Embryonic facial prominence (tissue), 1 donor: Measurements from ENCODE around the gene SLC16A7.

ENCODE experiments used
- DNase-seq: peaks from one replicate; pipeline ENCODE4 v3.0.0-alpha.2; 2016; ENCODE audit errors: extremely low spot score

Gene SLC16A7

DNA sequence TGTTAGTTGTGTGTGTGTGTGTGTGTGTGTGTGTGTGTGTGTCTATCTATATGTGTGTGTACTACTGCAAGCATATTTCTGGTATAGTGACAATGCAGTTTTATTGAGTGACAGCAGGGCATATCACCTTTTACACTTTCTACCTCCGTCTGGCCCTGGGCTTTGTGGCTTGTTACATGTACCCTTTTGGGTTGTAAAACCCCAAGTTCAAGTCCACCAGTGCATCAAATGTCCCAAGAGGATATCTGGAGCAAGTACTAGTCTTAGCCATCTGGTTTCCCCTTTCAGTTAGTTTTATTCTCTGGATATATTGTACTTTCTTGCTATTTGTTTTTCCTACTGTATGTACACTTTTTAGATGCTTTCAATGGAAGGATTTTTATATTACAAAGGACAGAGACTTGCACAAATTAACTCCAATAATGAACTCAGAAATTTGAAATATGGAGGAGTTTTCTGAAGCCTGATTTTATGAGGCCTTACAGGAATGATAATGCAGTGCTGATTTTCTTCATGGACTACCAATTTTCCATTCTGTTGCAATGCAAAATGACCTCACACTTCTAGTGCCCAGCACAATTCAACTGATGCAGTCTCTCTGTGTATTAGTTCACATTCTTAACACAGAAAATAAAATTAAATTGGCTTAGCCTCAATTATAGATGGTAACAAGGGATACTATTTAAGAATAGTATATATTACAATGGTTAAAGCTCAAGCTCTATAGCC, 29.1 kb downstream of the SLC16A7 start:
- DNase-seq = no peak

DNA sequence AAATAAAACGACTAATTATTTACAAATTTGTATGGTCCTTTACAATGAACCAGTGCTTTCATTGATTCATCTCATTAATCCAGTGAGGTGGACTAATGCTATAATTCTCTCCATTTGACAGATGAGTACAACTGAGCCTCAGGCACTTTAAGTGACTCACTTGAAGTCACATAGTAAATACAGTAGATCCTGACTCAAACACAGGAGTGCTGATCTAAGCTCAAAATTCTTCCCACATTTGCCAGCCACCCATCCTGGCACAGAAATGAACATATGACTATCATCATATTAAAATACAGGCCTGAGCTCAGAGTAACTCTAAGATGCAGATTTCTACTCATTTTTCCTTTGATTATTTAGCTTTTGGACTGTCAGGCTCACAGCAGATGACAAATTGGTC, 30.6 kb downstream of the SLC16A7 start:
- DNase-seq = no peak

DNA sequence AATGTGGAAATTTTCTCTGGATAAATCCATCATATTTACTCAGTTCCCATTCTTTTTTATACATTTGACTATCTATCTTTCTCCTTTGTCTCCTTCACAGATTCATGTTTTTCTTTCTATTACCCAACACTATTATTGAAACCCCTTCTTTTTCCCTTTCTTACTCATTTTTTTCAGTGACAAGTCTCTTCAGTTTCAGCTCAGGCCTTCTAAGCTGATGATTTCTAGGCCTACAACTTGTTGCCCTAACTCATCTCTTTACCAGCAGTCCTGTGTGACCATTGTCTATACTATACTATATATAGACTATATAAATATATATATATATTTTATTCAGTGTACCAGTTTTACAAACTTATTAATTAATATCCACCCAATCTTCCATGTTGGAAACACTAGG, 31.8 kb downstream of the SLC16A7 start:
- no peak for DNase-seq

DNA sequence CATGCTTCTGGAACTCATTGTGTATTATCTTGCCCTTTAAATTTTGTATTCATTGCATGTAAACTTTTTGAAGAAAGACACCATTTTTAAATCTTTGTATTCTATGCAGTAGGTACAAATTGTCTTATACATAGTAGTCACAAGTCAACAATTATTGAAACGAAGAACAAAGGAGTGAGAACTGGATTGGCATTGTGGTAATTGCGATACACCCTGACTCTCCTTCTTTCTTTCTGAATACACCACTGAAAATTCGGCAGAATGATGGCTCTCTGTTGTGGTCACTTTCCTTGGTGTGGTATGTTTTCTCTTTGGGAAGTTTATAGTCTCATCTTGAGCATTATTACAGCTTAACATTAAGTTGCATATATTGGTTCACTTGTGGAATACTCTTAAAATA, 34.1 kb downstream of the SLC16A7 start:
- DNase-seq = no peak

DNA sequence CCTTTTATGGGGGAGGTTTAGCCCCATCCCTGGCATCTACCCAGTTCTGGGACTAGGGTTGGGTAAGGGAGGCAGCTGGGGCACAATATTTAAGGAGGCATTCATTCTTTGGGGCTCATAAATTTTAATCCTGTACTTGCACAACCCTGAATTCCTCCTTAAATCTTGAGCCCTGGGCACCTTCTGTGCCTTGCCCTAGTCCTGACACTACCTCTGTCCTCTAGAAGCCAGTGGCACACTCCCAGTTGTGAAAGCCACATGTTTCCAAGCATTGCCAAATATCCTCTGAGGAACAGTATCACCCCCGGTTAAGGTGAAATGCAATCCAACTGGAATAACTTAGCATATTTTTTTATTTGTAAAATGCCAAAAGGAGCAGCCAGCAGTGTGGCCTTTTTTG, 36.6 kb downstream of the SLC16A7 start:
- no peak for DNase-seq

DNA sequence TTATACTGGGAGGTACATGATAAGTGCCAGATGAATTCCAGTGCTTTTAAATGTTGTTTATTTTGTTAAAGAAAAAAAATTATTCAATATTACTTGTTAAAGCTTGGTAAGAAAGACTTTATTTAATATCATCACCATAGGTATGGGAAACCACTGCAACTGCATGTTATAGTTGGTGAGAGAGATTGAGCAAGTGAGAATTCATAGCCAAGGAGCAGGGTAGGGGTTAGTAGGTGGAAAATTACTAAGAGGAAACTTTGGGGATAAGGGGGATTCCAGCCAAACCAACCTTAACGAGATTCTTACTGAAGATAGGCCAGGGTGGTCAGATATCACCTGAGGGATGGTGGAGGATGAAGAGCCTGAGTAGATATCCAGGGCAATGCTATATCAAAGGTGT, 38.4 kb downstream of the SLC16A7 start:
- no peak for DNase-seq

DNA sequence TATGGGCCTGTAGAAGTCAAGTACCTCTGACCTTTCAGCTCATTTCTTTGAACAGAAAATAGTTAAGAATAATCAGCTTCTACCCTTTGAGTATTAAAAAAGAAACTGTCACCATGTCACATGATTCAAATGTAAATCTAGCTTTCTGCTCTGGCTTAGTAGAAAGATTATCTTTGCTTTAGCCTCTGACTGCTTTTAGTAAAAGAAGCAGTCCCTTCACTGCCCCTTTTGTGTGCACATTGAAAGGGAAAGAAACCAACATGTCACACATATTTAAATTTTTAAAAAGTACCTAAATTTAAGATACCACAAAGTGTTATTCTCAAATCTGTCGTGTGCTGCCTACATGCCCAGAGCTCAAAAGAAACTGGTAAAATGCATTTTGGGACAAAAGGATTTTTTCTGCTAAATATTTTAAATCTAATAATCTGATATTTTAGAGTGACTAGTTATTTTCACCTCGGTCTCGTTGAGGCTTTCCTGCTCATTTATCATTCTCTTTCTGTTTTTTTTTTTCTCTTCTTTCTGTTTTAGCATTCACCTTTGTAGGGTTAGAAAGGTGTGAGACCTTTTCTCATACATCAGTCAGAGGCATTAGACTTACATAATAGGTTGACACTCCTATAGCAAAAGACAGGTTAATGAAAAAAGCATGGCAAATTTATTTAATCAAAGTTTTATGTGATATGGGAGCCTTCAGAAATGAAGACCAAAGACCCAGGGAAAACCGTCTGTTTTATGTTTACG, 41.3 kb downstream of the SLC16A7 start:
- no peak for DNase-seq

DNA sequence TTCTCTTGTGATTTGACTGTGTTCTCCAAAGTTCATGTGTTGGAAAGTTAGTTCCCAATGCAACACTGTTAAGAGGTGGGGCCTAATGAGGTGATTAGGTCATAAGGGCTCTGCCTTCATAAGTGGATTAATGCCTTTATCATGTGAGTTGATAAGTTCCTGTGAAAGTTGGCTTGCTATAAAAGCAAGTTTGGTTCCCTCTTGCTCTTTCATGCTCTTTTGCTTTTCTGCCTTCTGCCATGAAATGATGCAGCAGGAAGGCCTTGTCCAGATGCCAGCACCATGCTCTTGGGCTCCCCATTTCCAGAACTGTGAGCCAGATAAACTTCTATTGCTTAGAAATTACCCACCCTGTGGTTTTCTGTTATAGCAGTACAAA, 41.9 kb downstream of the SLC16A7 start:
- DNase-seq = no peak

DNA sequence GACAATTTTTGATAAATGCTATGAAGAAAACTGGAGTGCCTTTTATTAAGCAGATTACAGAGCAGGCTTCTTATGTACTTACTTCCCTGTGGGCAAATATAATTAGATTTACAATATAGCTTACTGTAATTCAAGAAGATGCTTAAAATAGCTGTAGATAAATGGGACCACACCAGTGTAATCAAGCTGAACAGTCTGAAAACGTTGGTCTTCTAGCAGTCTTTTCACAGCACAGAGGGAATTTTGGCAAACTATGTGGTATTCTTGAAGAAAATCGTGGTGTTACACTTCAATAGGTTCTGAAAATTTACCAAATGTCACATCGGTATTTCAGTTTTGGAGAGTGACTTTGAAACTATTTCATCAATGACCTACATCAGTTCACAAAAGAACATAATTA, 47.7 kb downstream of the SLC16A7 start:
- no peak for DNase-seq

DNA sequence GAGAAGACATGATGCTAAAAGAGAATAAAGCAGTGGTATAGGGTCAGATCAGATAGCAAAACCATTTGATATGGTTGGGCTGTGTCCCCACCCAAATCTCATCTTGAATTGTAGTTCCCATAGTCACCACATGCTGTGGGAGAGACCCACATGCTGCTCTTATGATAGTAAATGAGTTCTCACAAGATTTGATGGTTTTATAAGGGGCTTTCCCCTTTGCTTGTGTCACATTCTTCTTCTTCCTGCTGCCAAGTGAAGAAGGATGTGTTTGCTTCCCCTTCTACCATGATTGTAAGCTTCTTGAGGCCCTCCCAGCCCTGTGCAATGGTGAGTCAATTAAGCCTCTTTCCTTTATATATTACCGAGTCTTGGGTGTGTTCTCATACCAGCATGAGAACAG, 49.4 kb downstream of the SLC16A7 start:
- no peak for DNase-seq

DNA sequence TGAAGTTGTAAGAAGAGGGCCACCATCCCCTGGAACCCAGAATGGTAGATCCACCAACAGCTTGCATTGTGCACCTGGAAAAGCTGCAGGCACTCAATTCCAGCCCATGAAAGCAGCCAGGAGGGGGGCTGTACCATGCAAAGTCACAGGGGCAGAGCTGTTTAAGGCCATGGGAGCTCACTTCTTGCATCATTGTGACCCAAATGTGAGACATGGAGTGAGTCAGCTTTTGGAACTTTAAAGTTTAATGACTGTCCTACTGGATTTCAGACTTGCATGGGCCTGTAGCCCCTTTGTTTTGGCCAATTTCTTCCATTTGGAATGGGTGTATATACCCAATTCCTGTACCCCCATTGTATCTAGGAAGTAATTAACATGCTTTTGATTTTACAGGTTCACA, 50.8 kb downstream of the SLC16A7 start:
- DNase-seq = no peak

DNA sequence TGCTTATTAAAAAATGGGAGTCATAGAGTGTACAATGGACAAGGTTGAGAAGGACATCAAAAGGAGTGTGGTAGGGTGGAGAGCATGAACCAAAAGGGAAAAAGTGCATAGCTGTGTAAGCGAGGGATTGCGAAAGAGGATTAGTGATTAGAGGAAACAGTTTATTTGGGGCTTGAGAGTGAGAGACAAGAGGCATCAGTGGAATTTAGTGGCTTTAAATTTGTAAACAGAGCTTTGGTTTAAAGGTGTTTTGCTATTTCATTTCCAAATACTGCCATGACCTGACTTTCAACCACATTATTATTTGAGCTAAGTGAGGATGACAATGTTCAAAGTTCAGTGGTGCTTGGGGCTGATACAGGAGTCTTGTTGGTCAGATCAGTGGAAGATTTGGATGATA, 53.4 kb downstream of the SLC16A7 start:
- DNase-seq = no peak

DNA sequence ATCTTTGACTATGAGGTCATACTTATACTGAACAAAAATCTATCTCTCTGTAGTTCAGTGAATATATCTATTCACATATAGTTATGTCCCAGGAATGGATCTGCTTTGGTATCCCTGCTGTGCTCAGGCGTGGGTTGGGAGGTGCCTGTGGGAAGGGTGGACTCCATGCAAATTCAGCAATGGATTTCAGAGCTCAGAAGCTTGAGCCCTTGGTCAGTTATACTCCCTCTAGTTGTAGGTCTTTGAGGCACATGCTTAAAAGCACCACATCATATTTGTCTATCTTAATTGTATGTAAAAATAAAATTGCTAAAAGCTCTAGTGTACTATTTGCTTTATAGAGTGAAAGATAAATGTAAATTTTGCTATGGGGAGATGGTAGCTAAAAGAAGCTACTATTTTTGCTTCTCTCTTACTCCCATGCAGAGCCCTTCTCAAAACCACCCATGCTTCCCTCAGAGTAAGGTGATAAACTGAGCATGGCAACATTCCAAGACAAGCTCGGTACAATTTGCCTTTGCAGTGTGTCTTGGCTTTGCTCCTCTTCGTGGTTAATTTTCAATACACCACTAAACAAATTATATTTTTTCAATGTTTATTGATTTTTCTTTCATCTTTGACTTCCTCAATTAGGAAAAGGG, 54.9 kb downstream of the SLC16A7 start:
- DNase-seq = no peak

DNA sequence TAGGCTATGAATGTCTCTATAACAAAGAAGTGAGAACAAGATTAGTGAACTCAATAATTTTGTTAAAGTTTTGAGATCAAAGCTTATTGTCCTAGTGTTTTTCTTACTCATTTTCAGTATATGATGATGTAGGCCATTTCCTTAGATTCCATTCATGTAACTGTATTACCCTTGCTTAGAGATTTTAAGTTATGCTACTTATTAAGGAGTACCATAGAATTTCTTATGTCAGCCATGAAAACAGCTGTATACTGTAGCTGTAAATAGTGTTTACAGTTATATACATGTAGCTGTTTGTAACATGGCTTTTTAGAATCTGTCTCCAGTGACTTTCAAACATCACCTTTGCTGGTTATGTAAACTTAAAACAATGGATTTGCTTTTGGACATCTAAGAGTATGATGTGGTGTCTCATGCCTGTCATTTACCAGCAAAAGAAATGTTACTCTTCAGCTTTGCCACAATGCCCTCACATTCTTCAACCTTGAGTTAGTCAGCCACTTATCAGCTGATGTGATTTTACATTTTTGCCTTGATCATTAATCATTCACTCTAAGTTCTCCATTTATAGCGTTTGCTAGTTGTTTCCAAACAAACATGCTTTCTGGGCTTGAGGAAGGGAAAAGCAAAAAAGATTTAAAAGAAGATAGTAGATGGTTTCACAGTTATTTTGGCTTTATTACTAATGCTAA, 55.5 kb downstream of the SLC16A7 start:
- no peak for DNase-seq

DNA sequence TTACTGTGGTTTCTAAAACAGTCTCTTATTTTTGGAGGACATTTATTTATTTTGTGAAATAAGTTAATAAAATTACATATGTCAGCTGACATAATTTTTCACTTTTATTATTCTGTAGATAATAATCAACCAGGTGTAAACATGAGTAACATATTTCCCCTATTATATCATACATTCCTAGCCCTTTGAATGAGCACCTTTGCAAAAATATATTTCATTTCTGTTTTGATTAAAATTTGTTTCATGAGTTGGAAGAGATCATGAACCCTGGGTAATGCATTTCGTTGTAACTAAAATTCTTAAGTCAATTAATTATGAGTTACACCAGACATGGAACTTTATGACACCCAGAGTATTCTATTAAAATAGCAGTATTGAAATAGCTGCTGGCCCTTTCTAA, 56.3 kb downstream of the SLC16A7 start:
- no peak for DNase-seq

DNA sequence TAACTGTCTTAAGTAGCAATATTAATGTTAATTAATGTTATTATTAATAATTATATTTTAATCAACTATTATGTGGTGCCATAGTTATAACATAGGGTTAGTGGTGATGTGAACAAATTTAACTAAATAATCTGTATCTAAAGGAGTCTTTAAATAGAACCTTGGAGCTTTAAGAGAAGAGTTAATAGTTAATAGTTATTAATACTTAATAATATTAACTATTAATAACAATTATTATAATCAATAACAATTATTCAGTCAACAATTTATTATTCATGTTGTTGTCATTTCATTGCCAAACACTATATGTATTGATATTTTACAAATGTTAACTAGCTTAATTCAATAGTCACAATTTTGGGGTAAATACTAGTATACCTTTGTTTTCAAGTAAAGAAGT, 58.2 kb downstream of the SLC16A7 start:
- DNase-seq = no peak

DNA sequence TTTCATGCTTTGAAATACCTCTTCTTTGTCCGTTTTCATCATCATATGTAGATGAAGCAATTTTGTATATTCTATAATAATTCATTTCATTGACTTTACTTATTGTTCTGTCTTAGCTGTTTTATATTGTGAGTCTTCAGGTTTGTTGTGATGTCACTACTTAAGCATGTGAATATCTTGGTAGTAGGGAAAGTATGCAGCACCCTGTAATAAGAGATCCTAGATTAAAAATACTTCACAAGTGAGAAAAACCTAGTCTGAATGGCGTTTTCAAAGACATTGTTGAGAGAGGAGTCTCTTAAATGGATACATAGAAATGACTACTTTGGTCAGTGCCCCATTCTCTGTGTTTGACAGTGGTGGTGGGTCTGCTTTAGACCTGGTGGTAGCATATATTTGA, 61.4 kb downstream of the SLC16A7 start:
- DNase-seq = no peak

DNA sequence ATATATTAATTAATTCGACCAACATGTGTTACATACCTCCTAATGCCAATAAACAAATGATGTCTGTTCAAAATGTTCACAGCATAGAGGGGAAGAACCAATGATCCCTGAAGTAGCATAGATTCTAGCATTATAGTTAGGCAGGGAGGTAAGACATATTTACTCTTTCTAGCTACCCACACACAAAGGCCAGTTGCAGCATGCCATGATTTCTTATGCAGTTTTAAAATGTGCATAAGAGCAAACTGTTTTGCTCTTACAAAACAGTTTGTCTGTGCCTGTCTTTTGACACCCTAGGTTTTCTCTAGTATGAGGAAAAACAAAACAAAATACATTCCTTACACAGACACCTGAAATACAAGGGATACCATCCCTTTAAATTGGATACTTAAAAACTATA, 61.9 kb downstream of the SLC16A7 start:
- DNase-seq = no peak

DNA sequence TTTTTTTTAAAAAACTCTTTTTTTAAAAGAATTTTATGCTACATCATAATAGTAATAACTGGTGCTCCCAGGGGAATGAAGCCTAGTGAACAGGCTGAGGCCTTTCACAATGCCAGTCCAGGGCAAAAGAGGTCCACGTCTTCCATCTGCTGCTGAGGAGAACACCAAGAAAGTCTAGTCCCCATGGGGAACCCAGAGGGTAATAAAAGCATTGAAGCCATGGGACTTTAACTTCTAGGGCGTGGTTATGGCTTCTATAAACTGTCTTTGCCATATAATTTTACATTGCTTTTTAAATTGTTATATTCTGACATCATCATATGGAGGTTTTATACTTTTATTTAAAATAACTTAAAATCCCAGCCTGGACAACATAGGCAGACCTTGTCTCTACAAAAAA, 64.3 kb downstream of the SLC16A7 start:
- DNase-seq = no peak

DNA sequence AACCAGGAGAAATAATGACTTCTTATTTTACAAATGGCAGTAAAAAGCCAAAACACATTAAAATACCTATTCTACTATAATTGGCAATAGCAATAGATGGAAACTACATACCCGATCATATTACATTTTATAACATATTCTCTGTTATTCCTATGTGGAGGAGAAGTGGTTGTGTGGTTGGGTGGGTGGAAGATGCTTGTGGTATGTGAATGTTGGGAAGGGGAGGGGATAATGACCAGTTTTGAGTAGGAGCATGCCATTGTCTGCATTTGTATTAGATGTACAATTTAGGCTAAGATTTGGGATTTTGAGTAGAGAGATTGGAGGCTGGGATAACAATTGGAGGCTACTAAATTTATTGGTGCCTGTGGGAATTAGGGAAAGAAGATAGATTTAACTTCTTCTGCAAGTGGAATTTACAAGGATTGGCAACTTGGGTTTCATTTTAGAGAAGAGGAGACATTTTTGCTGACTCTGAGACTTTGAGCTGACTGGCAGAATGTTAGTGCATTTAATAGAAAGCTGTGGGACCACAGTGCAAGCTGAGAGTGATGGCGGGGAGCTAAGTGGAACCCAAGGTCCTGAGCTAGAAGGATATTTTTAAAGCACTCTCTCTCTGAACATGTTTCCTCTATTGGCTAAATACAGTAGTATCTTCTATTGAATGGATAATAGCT, 65.2 kb downstream of the SLC16A7 start:
- DNase-seq = no peak

DNA sequence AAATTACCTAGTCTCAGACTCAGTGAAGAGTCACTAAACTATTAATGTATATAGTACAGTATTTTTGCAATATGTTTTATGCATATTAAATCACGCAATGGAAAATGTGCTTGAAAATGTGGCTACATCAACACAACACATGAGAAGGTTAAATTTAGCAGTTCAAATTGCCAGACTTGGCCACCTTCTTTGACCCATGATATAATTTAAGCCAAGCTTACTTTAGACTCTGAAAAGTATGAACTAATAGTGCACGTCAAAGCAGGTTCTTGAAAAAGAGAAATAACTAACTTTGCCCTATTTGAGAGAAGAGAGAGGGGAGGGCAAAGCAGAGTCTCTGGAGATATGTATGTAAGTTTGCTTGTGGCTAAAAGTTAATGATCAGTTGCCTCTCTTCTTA, 68.7 kb downstream of the SLC16A7 start:
- no peak for DNase-seq

DNA sequence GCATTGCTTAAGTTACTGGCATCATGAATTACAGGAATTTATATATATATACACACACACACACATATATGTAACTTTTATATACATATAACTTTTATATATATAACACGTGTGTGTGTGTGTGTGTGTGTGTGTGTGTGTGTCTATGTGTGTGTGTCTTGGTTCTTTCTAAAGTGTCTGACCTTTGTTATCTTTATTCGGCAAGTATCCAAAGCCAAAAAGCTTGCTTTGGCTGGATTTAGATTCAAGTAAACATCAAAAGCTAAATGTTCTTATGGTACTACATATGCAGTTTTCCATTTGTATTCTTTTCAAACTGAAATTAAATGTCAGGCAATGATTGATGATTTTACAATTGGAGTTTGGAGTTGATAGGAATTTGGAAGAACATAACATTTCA, 69.9 kb downstream of the SLC16A7 start:
- DNase-seq = no peak
